Ascending aorta (tissue), 2 donors: ENCODE measurements around the gene LMO1. TPM values are rescaled to one million over a fixed set of nuclear protein-coding genes. Genes with fewer than 3 reads are reported as not detected.

ENCODE experiments used
- DNase-seq, 2 donors: peaks; one replicate each; pipeline ENCODE4 v3.0.0-alpha.2; 2019; ENCODE audit warnings: low spot score in 2 of 2
- H3K27ac ChIP-seq, 2 donors: fragments of 200-600 bp; sonication (generic); one replicate each; pipeline ENCODE4 v1.5.1; 2016 to 2017; ENCODE audit warnings: mild to moderate bottlenecking in 1 of 2
- H3K27me3 ChIP-seq: fragments of 200-600 bp; sonication (generic); one replicate; pipeline ENCODE4 v1.5.1; 2017
- H3K36me3 ChIP-seq, 2 donors: fragments of 200-600 bp; sonication (generic); one replicate each; pipeline ENCODE4 v1.5.1; 2016
- H3K4me1 ChIP-seq, 2 donors: fragments of 200-600 bp; sonication (generic); one replicate each; pipeline ENCODE4 v1.5.1; 2016 to 2017; ENCODE audit warnings: mild to moderate bottlenecking in 1 of 2
- H3K4me3 ChIP-seq, 2 donors: fragments of 200-600 bp; sonication (generic); one replicate each; pipeline ENCODE4 v1.5.1; 2016 to 2017; ENCODE audit warnings: mild to moderate bottlenecking in 1 of 2
- H3K9me3 ChIP-seq, 2 donors: fragments of 200-600 bp; sonication (generic); one replicate each; pipeline ENCODE4 v1.5.1; 2016
- CTCF ChIP-seq, 3 experiments: fragments of 200-600 bp in 2 of 3; fragments of 450-650 bp in 1 of 3; sonication (generic) in 2 of 3; IDR thresholded peaks; one replicate each; pipeline ENCODE4 v1.5.1; 2016 to 2019; ENCODE audit warnings: antibody characterized with exemption in 3 of 3, mild to moderate bottlenecking in 1 of 3, moderate library complexity in 1 of 3
- intact Hi-C: fragments of 100-400 bp; cut with DNase I; formaldehyde crosslinking; loops from one replicate; pipeline ENCODE4 v1.15.1; 2023
- total RNA-seq: library from RNA; depleted of rRNA; stranded (reverse); fragments of >200 nt; gene quantifications from one replicate; pipeline ENCODE4 v1.1.0, GENCODE V29; 2016

Gene LMO1
- total RNA-seq, 1 donor from 2014 or later = not detected

DNA sequence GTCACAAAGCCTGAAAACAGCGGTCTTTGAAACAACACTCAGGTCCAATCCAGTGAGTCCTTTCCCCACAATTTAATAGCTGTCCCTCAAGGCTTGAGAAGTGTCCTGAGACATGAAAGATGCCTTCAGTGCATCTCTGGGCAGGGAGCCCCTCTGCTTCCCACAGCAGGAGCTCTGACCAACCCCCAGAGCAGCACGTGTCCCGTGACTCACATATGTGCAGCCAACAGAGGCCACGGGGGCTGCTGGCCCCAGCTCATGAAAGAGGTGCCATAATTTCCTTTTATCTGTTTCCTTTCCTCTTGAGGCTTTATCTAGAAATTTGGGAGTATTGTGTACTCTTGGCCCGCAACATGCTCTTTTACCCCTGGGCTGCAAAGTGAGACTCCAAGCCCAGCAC is 33.2 kb upstream of the LMO1 start:
- no peak overlapping the region for H3K4me3 ChIP-seq
- no peaks in the 10 kb centered on the region for H3K9me3 ChIP-seq
- no peaks in the 10 kb centered on the region for H3K4me1 ChIP-seq
- no peak overlapping the region for H3K27ac ChIP-seq
- TF ChIP-seq CTCF (IDR thresholded peaks at IDR 0.05) = no peak
- no peaks in the 10 kb centered on the region for H3K36me3 ChIP-seq
- intact Hi-C loops = no loop called here
- DNase-seq = peak in 1 of 2 donors; percentile 44
- H3K27me3 ChIP-seq = peaks cover 4% of the 10 kb centered on the region

DNA sequence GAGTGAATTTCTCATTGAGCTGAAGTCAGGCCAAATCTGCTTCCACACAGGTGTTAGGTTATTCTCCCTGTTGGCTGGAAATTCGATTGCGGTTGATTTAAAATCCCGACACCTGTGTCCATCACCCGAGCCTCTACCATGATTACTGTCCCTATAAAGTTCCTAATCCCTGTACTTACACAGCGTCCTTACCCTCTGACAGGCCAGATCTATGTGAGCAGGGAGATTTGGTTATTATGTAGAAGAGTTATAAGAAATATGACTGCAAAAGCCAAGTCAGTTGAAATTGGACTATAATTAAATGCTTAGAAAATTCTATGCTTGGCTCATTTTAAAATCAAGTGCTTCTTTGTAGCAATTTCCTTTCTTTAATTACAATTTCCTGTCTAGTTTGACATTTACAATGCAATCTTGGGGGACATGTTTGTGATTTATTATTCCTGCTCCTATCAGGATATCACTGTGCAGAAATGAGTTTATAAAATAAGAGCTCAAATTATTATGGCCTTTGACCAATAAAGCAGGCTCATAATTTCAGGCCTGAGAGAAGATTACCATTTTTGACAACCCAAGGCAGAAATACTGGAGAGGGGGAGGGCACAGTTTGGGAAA is 32.5 kb upstream of the LMO1 start:
- no peaks in the 10 kb centered on the region for H3K4me1 ChIP-seq
- no peak overlapping the region for H3K27ac ChIP-seq
- no peak overlapping the region for H3K4me3 ChIP-seq
- TF ChIP-seq CTCF (IDR thresholded peaks at IDR 0.05) = no peak
- intact Hi-C loops = no loop called here
- H3K27me3 ChIP-seq = peaks cover under 1% of the 10 kb centered on the region
- no peaks in the 10 kb centered on the region for H3K9me3 ChIP-seq
- no peaks in the 10 kb centered on the region for H3K36me3 ChIP-seq
- peak in 1 of 2 donors; percentile 12 for DNase-seq

DNA sequence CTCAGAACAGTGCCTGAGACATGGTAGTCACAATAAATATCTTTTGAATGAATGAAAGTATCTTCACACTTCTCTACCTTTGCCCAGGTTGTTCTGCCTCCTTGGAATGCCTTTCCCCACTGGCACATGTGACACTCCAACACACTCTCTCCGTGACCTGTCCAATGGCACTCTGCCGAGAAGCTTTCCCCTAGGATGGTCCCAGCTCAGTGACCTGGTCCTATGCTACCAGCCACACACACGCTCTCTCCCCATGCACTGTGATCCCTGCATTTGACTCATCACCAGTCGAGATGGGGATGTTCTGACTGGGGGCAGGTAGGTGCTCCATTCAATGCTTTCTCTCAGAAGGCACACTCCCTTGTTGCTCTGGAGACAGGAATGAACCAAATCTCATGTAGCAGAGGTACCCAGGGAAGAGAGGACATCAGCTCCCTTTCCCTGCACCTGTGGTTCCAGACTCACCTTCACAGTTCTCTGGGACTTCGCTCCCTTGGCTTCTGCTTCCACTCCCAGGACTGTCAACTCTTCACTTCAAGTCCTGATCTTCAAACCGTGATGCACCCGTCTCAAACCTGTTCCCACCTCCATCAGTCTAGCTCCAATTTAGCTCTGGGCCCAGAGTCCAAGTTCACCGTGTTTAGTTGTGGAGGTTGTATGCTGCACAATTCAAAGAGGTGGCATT is 30.7 kb upstream of the LMO1 start:
- Histone ChIP-seq H3K27ac (no peak overlapping the region), H3K36me3 (no peaks in the 10 kb centered on the region), H3K4me3 (no peak overlapping the region), H3K27me3 (no peaks in the 10 kb centered on the region), H3K9me3 (no peaks in the 10 kb centered on the region), H3K4me1 (no peaks in the 10 kb centered on the region)
- no peak for TF ChIP-seq CTCF (IDR thresholded peaks at IDR 0.05)
- DNase-seq = peak in 1 of 2 donors; percentile 44
- intact Hi-C loops = no loop called here

DNA sequence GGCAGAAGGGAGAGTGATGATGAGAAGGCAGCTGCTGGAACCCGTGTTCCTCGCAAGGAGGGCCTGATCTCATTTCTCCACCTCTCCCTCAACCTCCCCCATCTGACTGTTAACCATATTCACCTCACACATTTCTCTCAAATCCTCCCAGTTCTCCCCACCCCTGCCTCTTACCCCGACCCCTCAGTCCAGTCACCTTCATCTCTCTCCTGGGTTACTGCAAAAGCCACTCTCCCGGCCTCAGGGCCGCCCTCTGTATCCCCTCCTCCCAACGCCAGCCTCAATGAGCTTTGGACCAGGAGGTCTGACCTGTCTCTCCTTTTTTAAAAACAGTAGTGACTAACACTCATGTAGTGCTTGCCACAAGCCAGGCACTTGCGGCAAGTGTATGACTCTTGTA is 29.5 kb upstream of the LMO1 start:
- H3K36me3 ChIP-seq = no peaks in the 10 kb centered on the region
- no peaks in the 10 kb centered on the region for H3K27me3 ChIP-seq
- no peaks in the 10 kb centered on the region for H3K9me3 ChIP-seq
- H3K27ac ChIP-seq = no peak overlapping the region
- no peak for TF ChIP-seq CTCF (IDR thresholded peaks at IDR 0.05)
- peak in 1 of 2 donors; percentile 55 for DNase-seq
- intact Hi-C loops = no loop called here
- H3K4me1 ChIP-seq = no peaks in the 10 kb centered on the region
- no peak overlapping the region for H3K4me3 ChIP-seq

GRCh38 chr11:8292351-8292750 is 28.7 kb upstream of the LMO1 start:
- no peaks in the 10 kb centered on the region for H3K9me3 ChIP-seq
- H3K27ac ChIP-seq = no peak overlapping the region
- intact Hi-C loops = no loop called here
- H3K36me3 ChIP-seq = no peaks in the 10 kb centered on the region
- H3K4me3 ChIP-seq = no peak overlapping the region
- no peak for TF ChIP-seq CTCF (IDR thresholded peaks at IDR 0.05)
- no peaks in the 10 kb centered on the region for H3K4me1 ChIP-seq
- H3K27me3 ChIP-seq = no peaks in the 10 kb centered on the region
- peak in 1 of 2 donors; percentile 43 for DNase-seq
